ENCODE data around the gene MDH2.

DNA sequence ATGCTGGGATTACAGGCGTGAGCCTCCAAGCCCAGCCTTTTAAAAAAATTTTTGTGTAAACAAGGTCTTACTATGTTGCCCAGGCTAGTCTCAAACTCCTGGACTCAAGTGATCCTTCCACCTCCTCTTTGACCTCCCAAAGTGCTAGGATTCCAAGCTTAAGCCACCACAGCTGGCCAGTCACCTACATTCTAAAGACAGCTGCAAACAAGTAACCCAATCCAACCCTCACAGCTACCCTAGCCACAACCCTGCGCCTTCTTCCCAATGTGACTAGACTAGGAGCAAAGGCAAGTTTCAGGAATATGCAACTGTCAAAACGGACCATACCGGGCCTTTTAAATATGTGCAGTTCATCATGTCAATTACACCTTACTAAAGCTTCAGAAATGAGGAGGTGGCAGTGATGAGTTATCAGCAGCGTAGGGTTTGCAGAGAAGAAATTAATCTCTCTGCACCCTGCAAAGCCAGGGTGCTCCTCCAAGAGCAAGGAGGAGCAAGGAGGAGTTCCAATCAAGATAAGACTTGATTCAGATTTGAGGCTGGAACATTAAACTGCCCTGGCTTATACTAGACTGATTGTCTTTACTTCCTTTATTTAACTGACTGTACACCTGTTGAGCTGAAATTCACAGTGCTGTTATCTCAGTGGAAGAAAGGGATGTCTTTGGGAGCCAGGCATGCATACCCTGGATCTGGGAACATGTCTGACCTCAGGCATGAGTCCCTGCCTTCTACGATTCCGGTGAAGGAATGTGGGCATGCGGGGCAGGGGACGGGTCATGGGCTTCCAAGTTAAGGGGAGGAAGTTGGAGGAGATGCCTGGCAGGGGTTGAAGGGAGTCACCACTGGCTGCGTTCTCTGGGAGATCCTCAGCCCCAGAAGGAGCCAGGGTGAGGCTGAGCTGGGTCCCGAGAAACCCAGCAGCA is 38.0 kb upstream of the MDH2 start:
- TF ChIP-seq CTCF (conservative IDR thresholded peaks at IDR 0.05; ENCODE audit: low read length) (no peak), EZH2phosphoT487 (IDR thresholded peaks at IDR 0.05; ENCODE audit: borderline replicate concordance) (no peak)

All from Loucy (cell line).